ENCODE data around the gene WDTC1. TPM values are rescaled to one million over a fixed set of nuclear protein-coding genes. Genes with fewer than 3 reads are reported as not detected.

Gene WDTC1
- total RNA-seq, 1 experiment from 2014 or later, result 19.0 TPM

DNA sequence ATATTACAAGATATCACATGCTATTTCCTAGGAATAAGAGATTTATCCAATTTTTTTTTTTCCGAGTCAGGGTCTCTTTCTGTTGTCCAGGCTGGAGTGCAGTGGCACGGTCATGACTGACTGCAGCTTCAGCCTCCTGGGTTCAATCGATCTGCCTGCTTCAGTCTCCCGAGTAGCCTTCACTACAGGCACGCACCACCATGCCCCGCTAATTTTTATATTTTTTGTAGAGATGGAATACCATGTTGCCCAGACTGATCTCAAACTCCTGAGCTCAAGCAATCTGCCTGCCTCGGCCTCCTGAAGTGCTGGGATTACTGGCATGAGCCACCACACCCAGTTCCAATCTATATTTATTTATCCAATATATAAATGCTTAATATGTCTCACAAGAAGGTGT, 18.0 kb upstream of the WDTC1 start:
- no peaks in the 10 kb centered on the region for H3K4me1 ChIP-seq (ENCODE audit: insufficient read depth, low read length)
- H2BK20ac ChIP-seq (ENCODE audit: low read depth, low read length, poor library complexity, severe bottlenecking), result no peak overlapping the region
- no peaks in the 10 kb centered on the region for H3K79me1 ChIP-seq (ENCODE audit: insufficient read depth, low read depth, low read length, poor library complexity, severe bottlenecking)
- no peak overlapping the region for H3K56ac ChIP-seq (ENCODE audit: insufficient read length, low read depth, low read length)
- H3K4me1 Mint-ChIP-seq, result peaks cover 5 to 6% of the 10 kb centered on the region in 2 experiments; a peak in 3 of 4 replicates
- H2BK15ac ChIP-seq (ENCODE audit: low read depth, low read length), result no peak overlapping the region
- no peak overlapping the region for H4K8ac ChIP-seq (replicated peaks; ENCODE audit: insufficient read length, low read depth, low read length)
- no peak overlapping the region for H3K27ac ChIP-seq (ENCODE audit: insufficient read length, low read depth, low read length)
- no peak overlapping the region for H4K5ac ChIP-seq (ENCODE audit: insufficient read length, low read depth, low read length)
- no peak overlapping the region for H3T11ph ChIP-seq (ENCODE audit: low read length)
- H3K4me3 Mint-ChIP-seq, result no peak overlapping the region
- no peaks in the 10 kb centered on the region for H3K9me3 ChIP-seq (ENCODE audit: control insufficient read depth, low read depth, low read length)
- H4K91ac ChIP-seq (ENCODE audit: insufficient read length, low read depth, low read length), result no peak overlapping the region
- no peaks in the 10 kb centered on the region for H3K36me3 Mint-ChIP-seq (ENCODE audit: insufficient read depth in 1 of 3, low read depth in 3 of 3)
- H3K27me3 ChIP-seq (ENCODE audit: insufficient read depth, low read length), result no peaks in the 10 kb centered on the region
- no peaks in the 10 kb centered on the region for H3K79me2 ChIP-seq (ENCODE audit: insufficient read depth, low read length)
- TF ChIP-seq, protein P1, sequence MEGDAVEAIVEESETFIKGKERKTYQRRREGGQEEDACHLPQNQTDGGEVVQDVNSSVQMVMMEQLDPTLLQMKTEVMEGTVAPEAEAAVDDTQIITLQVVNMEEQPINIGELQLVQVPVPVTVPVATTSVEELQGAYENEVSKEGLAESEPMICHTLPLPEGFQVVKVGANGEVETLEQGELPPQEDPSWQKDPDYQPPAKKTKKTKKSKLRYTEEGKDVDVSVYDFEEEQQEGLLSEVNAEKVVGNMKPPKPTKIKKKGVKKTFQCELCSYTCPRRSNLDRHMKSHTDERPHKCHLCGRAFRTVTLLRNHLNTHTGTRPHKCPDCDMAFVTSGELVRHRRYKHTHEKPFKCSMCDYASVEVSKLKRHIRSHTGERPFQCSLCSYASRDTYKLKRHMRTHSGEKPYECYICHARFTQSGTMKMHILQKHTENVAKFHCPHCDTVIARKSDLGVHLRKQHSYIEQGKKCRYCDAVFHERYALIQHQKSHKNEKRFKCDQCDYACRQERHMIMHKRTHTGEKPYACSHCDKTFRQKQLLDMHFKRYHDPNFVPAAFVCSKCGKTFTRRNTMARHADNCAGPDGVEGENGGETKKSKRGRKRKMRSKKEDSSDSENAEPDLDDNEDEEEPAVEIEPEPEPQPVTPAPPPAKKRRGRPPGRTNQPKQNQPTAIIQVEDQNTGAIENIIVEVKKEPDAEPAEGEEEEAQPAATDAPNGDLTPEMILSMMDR (conservative IDR thresholded peaks at IDR 0.05), result no peak
- no peak overlapping the region for H3K9ac ChIP-seq (ENCODE audit: extremely low read depth, insufficient read length, low read length)
- H2AK5ac ChIP-seq (ENCODE audit: insufficient read length, low read length), result no peak overlapping the region
- no peaks in the 10 kb centered on the region for H4K20me1 ChIP-seq (ENCODE audit: control insufficient read depth, insufficient read depth, insufficient read length)
- no peak overlapping the region for H2BK120ac ChIP-seq (ENCODE audit: low read depth, low read length, poor library complexity, severe bottlenecking)
- WGBS (ENCODE audit: extremely low coverage, insufficient read length, low lambda C conversion rate), result no CpG with 5 or more reads among the region's 7 CpGs
- no peak overlapping the region for H3K14ac ChIP-seq (ENCODE audit: insufficient read depth, low read length)
- no peak overlapping the region for H3K18ac ChIP-seq (ENCODE audit: insufficient read length, low read depth, low read length)
- no peak for DNase-seq
- no peak overlapping the region for H3K4ac ChIP-seq (ENCODE audit: low read depth, low read length)
- H2BK12ac ChIP-seq (ENCODE audit: insufficient read length, low read depth, low read length), result no peak overlapping the region
- no peak overlapping the region for H2AFZ ChIP-seq (ENCODE audit: low read length)
- H3K27me3 Mint-ChIP-seq (ENCODE audit: low read depth), result no peaks in the 10 kb centered on the region; the same call in 1 of the 2 replicates
- H3K4me2 ChIP-seq (ENCODE audit: insufficient read depth, insufficient read length, low read length), result no peak overlapping the region
- no peak overlapping the region for H3K27ac Mint-ChIP-seq
- H3K23me2 ChIP-seq (ENCODE audit: insufficient read length, low read depth, low read length, poor library complexity, severe bottlenecking), result no peaks in the 10 kb centered on the region
- no peak overlapping the region for H3K23ac ChIP-seq (ENCODE audit: insufficient read length, low read depth, low read length)
- no peak overlapping the region for H2BK5ac ChIP-seq (ENCODE audit: insufficient read length, low read length)
- no peaks in the 10 kb centered on the region for H3K9me3 Mint-ChIP-seq
